ENCODE results near the gene PTPRR. TPM values are rescaled to one million over a fixed set of nuclear protein-coding genes. Genes with fewer than 3 reads are reported as not detected.

PTPRR gene
- total and polyA plus RNA-seq, 4 donors, result 0.02 to 0.08 TPM; not detected in 2

- H3K27me3 ChIP-seq (ENCODE audit: control insufficient read depth in 4 of 4, insufficient read depth in 4 of 4, low read length in 3 of 4), result no peaks in the 10 kb centered on the region
- H3K27ac ChIP-seq (ENCODE audit: low read depth in 1 of 2, low read length in 2 of 2), result peak within 1 kb of the TSS; percentile 19 to 72
- DNase-seq (ENCODE audit: low spot score), result no peak
- no peaks in the 10 kb centered on the region for H3K4me1 ChIP-seq (ENCODE audit: control insufficient read depth in 4 of 4, insufficient read depth in 4 of 4, low read length in 3 of 4)
- no peaks in the 10 kb centered on the region for H3K36me3 ChIP-seq (ENCODE audit: control insufficient read depth in 4 of 4, insufficient read depth in 3 of 4, low read depth in 1 of 4, low read length in 3 of 4)
- H3K4me3 ChIP-seq (ENCODE audit: low read depth in 1 of 3, low read length in 3 of 3), result peak within 1 kb of the TSS in 1 of 3 donors; percentile 4
- WGBS, result 50% methylated on average over 6 of the region's 6 CpGs
- peaks cover 0 to 2% (median 0%) of the 10 kb centered on the region in 4 donors for H3K9me3 ChIP-seq (ENCODE audit: control insufficient read depth in 4 of 4, low read length in 3 of 4)
- peak within 1 kb of the TSS in 1 of 2 donors; percentile 66 for H3K9ac ChIP-seq (ENCODE audit: low read depth in 1 of 2, low read length in 2 of 2)
- TF ChIP-seq NR2F2 (IDR thresholded peaks at IDR 0.05) (peak; percentile 28), FOXA2 (IDR thresholded peaks at IDR 0.05) (no peak)
Measured at GRCh38 chr12:70637303-70638085, 283.0 kb downstream of the PTPRR start, which contains the start of gene PTPRB. PTPRB (minus strand) TSS chr12:70637429; CDS start chr12:70637395, 34 bp downstream.

GRCh38 chr12:70635755-70636154 lies 284.8 kb downstream of the PTPRR start:
- no peak for TF ChIP-seq NR2F2 (IDR thresholded peaks at IDR 0.05)
- TF ChIP-seq YY1 (IDR thresholded peaks at IDR 0.05), result peak; percentile 29
- TF ChIP-seq TAF1 (conservative IDR thresholded peaks at IDR 0.05), result peak; percentile 22
- TF ChIP-seq EGR1 (IDR thresholded peaks at IDR 0.05; ENCODE audit: low read depth in 2 of 2), result no peak
- no peaks in the 10 kb centered on the region for H3K36me3 ChIP-seq (ENCODE audit: control insufficient read depth in 4 of 4, insufficient read depth in 3 of 4, low read depth in 1 of 4, low read length in 3 of 4)
- no peak overlapping the region for H3K27ac ChIP-seq (ENCODE audit: low read depth in 1 of 2, low read length in 2 of 2)
- no peak for DNase-seq (ENCODE audit: low spot score)
- 72% methylated on average over 7 of the region's 7 CpGs for WGBS
- H3K9ac ChIP-seq (ENCODE audit: low read depth in 1 of 2, low read length in 2 of 2), result peak overlapping the region in 1 of 2 donors; percentile 13
- H3K4me1 ChIP-seq (ENCODE audit: control insufficient read depth in 4 of 4, insufficient read depth in 4 of 4, low read length in 3 of 4), result no peaks in the 10 kb centered on the region
- no peaks in the 10 kb centered on the region for H3K27me3 ChIP-seq (ENCODE audit: control insufficient read depth in 4 of 4, insufficient read depth in 4 of 4, low read length in 3 of 4)
- peak overlapping the region; percentile 15 to 54 (median 23) for H3K4me3 ChIP-seq (ENCODE audit: low read depth in 1 of 3, low read length in 3 of 3)
- peaks cover 0 to 2% (median 0%) of the 10 kb centered on the region in 4 donors for H3K9me3 ChIP-seq (ENCODE audit: control insufficient read depth in 4 of 4, low read length in 3 of 4)

- H3K36me3 ChIP-seq (ENCODE audit: control insufficient read depth in 4 of 4, insufficient read depth in 3 of 4, low read depth in 1 of 4, low read length in 3 of 4), result no peaks in the 10 kb centered on the region
- H3K9ac ChIP-seq (ENCODE audit: low read depth in 1 of 2, low read length in 2 of 2), result no peak overlapping the region
- no peak for TF ChIP-seq FOXA2 (IDR thresholded peaks at IDR 0.05)
- TF ChIP-seq RAD21 (IDR thresholded peaks at IDR 0.05), result no peak
- no peak for TF ChIP-seq RXRA (IDR thresholded peaks at IDR 0.05)
- no peak for TF ChIP-seq MAX (IDR thresholded peaks at IDR 0.05)
- TF ChIP-seq ATF3 (IDR thresholded peaks at IDR 0.05), result no peak
- no peak for TF ChIP-seq FOXA1 (IDR thresholded peaks at IDR 0.05)
- TF ChIP-seq HNF4G (IDR thresholded peaks at IDR 0.05), result no peak
- TF ChIP-seq REST (IDR thresholded peaks at IDR 0.05), result no peak
- TF ChIP-seq SP1 (IDR thresholded peaks at IDR 0.05), result no peak
- no peak for TF ChIP-seq YY1 (IDR thresholded peaks at IDR 0.05)
- TF ChIP-seq TAF1 (conservative IDR thresholded peaks at IDR 0.05), result no peak
- TF ChIP-seq EGR1 (IDR thresholded peaks at IDR 0.05; ENCODE audit: low read depth in 2 of 2), result no peak
- no peak for TF ChIP-seq NR2F2 (IDR thresholded peaks at IDR 0.05)
- no peak for TF ChIP-seq ZBTB33 (IDR thresholded peaks at IDR 0.05)
- no peak for TF ChIP-seq JUND (IDR thresholded peaks at IDR 0.05)
- no peak for TF ChIP-seq GABPA (IDR thresholded peaks at IDR 0.05 in 1 of 2, conservative IDR thresholded peaks at IDR 0.05 in 1 of 2)
- H3K4me3 ChIP-seq (ENCODE audit: low read depth in 1 of 3, low read length in 3 of 3), result no peak overlapping the region
- peaks cover 0 to 2% (median 0%) of the 10 kb centered on the region in 4 donors for H3K27me3 ChIP-seq (ENCODE audit: control insufficient read depth in 4 of 4, insufficient read depth in 4 of 4, low read length in 3 of 4)
- H3K27ac ChIP-seq (ENCODE audit: low read depth in 1 of 2, low read length in 2 of 2), result no peak overlapping the region
- no peaks in the 10 kb centered on the region for H3K4me1 ChIP-seq (ENCODE audit: control insufficient read depth in 4 of 4, insufficient read depth in 4 of 4, low read length in 3 of 4)
- H3K9me3 ChIP-seq (ENCODE audit: control insufficient read depth in 4 of 4, low read length in 3 of 4), result no peaks in the 10 kb centered on the region
- WGBS, result 74% methylated on average over 3 of the region's 3 CpGs
- no peak for DNase-seq (ENCODE audit: low spot score)
Measured at GRCh38 chr12:70628701-70629480, 291.6 kb downstream of the PTPRR start.

Data from liver (tissue), 9 donors.